HG03025 (cell line): Measurements from ENCODE around the gene ADAMTS18.

ENCODE experiments used
- ATAC-seq: cut with Tn5 transposase; IDR thresholded peaks from one replicate; pipeline ENCODE4 v1.9.1; 2021; ENCODE audit warnings: mild to moderate bottlenecking, moderate library complexity; ENCODE audit not compliant: unreplicated experiment, low FRiP score

The ADAMTS18 gene

GRCh38 chr16:77399066-77399465 lies 35.8 kb downstream of the ADAMTS18 start:
- ATAC-seq, result no peak

- ATAC-seq, result no peak
Measured at GRCh38 chr16:77398495-77398894, 36.3 kb downstream of the ADAMTS18 start.

GRCh38 chr16:77396461-77396860 lies 38.4 kb downstream of the ADAMTS18 start:
- no peak for ATAC-seq

- no peak for ATAC-seq
Measured at GRCh38 chr16:77394699-77395098, 40.1 kb downstream of the ADAMTS18 start.

GRCh38 chr16:77393955-77394354 lies 40.9 kb downstream of the ADAMTS18 start:
- no peak for ATAC-seq

GRCh38 chr16:77387815-77388209 lies 47.0 kb downstream of the ADAMTS18 start:
- no peak for ATAC-seq

GRCh38 chr16:77386831-77387814 lies 47.7 kb downstream of the ADAMTS18 start:
- ATAC-seq, result no peak

- ATAC-seq, result no peak
Measured at GRCh38 chr16:77385481-77385880, 49.4 kb downstream of the ADAMTS18 start.

- no peak for ATAC-seq
Measured at GRCh38 chr16:77383606-77384187, 51.1 kb downstream of the ADAMTS18 start.

- ATAC-seq, result no peak
Measured at GRCh38 chr16:77376358-77376757, 58.5 kb downstream of the ADAMTS18 start.

- no peak for ATAC-seq
Measured at GRCh38 chr16:77375396-77375795, 59.4 kb downstream of the ADAMTS18 start.

- no peak for ATAC-seq
Measured at GRCh38 chr16:77374384-77374783, 60.5 kb downstream of the ADAMTS18 start.

GRCh38 chr16:77373726-77374125 lies 61.1 kb downstream of the ADAMTS18 start:
- ATAC-seq, result no peak

- no peak for ATAC-seq
Measured at GRCh38 chr16:77364770-77365169, 70.1 kb downstream of the ADAMTS18 start.

GRCh38 chr16:77359065-77359502 lies 75.8 kb downstream of the ADAMTS18 start:
- no peak for ATAC-seq

- ATAC-seq, result no peak
Measured at GRCh38 chr16:77353587-77354263, 81.1 kb downstream of the ADAMTS18 start.

- ATAC-seq, result no peak
Measured at GRCh38 chr16:77344341-77344740, 90.5 kb downstream of the ADAMTS18 start.

GRCh38 chr16:77336637-77337036 lies 98.2 kb downstream of the ADAMTS18 start:
- no peak for ATAC-seq

- ATAC-seq, result no peak
Measured at GRCh38 chr16:77335652-77336234, 99.1 kb downstream of the ADAMTS18 start.

GRCh38 chr16:77332792-77333191 lies 102.0 kb downstream of the ADAMTS18 start:
- no peak for ATAC-seq
